Osteocyte (in vitro differentiated cells): ENCODE data around the gene IFI27. TPM values are rescaled to one million over a fixed set of nuclear protein-coding genes. Genes with fewer than 3 reads are reported as not detected.
"Not testable (repeated sequence)": the region's sequence is repeated elsewhere in the genome, so short reads cannot be mapped to it uniquely, and the experiment has no call there.

Experiments
- DNase-seq: peaks from one replicate; pipeline ENCODE4 v3.0.0; 2021; ENCODE audit warnings: mixed read lengths; ENCODE audit not compliant: unreplicated experiment; ENCODE audit errors: extremely low spot score
- H3K27ac Mint-ChIP-seq: one replicate; pipeline ENCODE4 v1.8.0; 2021; ENCODE audit warnings: mild to moderate bottlenecking, mixed read lengths; ENCODE audit not compliant: unreplicated experiment
- H3K27me3 Mint-ChIP-seq: one replicate; pipeline ENCODE4 v1.8.0; 2021; ENCODE audit warnings: mixed read lengths; ENCODE audit not compliant: unreplicated experiment
- H3K36me3 Mint-ChIP-seq: one replicate; pipeline ENCODE4 v1.8.0; 2021; ENCODE audit warnings: mixed read lengths; ENCODE audit not compliant: unreplicated experiment
- H3K4me1 Mint-ChIP-seq: one replicate; pipeline ENCODE4 v1.8.0; 2021; ENCODE audit warnings: mixed read lengths; ENCODE audit not compliant: unreplicated experiment
- H3K4me3 Mint-ChIP-seq: one replicate; pipeline ENCODE4 v1.8.0; 2021; ENCODE audit warnings: mild to moderate bottlenecking, moderate library complexity, mixed read lengths; ENCODE audit not compliant: unreplicated experiment
- H3K9me3 Mint-ChIP-seq: one replicate; pipeline ENCODE4 v1.8.0; 2021; ENCODE audit warnings: mixed read lengths; ENCODE audit not compliant: unreplicated experiment
- long read RNA-seq: library from polyadenylated mRNA; unstranded; transcript quantifications from one replicate; pipeline ENCODE4 v2.0.0, GENCODE V29; 2021
- total RNA-seq: library from RNA; stranded (reverse); gene quantifications from 2 replicates; pipeline ENCODE4 v1.2.1, GENCODE V29; 2021
- TF ChIP-seq, protein P1 (sequence below): fragments of 200-600 bp; sonication (generic); IDR thresholded peaks from 2 replicates; pipeline ENCODE4 v1.5.0; 2021; ENCODE audit warnings: antibody characterized with exemption, mild to moderate bottlenecking, moderate library complexity

IFI27 gene
- 1.5 and 2.6 TPM in 2 replicates for total RNA-seq
- long read RNA-seq, partial matches to known transcripts: 0 of 2 reads
- long read RNA-seq, other reads (novel, unspliced or antisense): 2 of 2 reads

DNA sequence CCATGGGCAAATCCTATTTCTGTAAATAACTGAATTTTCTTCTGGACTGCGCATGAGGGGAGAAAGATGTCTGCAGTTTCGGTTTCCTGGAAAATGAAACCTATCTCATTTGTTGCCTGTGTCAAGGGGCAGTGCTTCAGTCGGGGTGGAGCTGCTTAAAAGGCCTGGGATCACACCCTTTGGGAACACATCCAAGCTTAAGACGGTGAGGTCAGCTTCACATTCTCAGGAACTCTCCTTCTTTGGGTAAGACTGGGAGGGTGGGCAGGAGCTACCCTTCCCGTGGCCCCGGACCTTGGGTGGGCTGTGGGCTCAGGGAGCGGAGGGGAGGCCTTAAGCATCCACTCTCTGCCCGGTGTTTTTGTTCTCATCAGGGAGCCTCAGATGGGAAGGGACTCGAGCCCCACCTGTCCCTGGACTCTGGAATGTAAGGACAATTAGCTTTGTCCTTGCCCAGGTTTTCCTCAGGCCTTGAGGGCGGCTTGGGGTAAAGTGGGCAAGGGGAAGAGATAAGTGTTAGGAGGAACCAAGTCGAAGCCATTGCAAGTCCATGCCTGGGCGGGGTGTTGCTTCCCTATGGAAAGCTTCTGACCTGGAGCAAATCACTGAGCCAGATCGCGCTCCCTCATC, at the start of gene IFI27:
Gene IFI27 (plus strand): TSS at position 185 of the 630 bp plus-strand sequence.
- no peaks in the 10 kb centered on the region for H3K9me3 Mint-ChIP-seq
- no peaks in the 10 kb centered on the region for H3K27me3 Mint-ChIP-seq
- TF ChIP-seq, protein P1, sequence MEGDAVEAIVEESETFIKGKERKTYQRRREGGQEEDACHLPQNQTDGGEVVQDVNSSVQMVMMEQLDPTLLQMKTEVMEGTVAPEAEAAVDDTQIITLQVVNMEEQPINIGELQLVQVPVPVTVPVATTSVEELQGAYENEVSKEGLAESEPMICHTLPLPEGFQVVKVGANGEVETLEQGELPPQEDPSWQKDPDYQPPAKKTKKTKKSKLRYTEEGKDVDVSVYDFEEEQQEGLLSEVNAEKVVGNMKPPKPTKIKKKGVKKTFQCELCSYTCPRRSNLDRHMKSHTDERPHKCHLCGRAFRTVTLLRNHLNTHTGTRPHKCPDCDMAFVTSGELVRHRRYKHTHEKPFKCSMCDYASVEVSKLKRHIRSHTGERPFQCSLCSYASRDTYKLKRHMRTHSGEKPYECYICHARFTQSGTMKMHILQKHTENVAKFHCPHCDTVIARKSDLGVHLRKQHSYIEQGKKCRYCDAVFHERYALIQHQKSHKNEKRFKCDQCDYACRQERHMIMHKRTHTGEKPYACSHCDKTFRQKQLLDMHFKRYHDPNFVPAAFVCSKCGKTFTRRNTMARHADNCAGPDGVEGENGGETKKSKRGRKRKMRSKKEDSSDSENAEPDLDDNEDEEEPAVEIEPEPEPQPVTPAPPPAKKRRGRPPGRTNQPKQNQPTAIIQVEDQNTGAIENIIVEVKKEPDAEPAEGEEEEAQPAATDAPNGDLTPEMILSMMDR: no peak
- H3K4me1 Mint-ChIP-seq: peaks cover 9% of the 10 kb centered on the region
- peak; percentile 27 for DNase-seq
- no peak within 1 kb of the TSS for H3K4me3 Mint-ChIP-seq
- H3K36me3 Mint-ChIP-seq: no peaks in the 10 kb centered on the region
- H3K27ac Mint-ChIP-seq: no peak within 1 kb of the TSS

- Mint-ChIP-seq H3K4me3 (no peak overlapping the region), H3K36me3 (peaks cover 46% of the 10 kb centered on the region), H3K4me1 (peaks cover 32% of the 10 kb centered on the region), H3K27ac (peak overlapping the region; percentile 86), H3K9me3 (peaks cover 11% of the 10 kb centered on the region), H3K27me3 (no peaks in the 10 kb centered on the region)
- DNase-seq: no peak
- TF ChIP-seq, protein P1: no peak
Measured at GRCh38 chr14:94062344-94062940, 48.1 kb upstream of the IFI27 start.

GRCh38 chr14:94066089-94066676, 44.4 kb upstream of the IFI27 start:
- DNase-seq: no peak
- TF ChIP-seq, protein P1: no peak
- Mint-ChIP-seq H3K27ac (no peak overlapping the region), H3K9me3 (peaks cover 40% of the 10 kb centered on the region), H3K27me3 (no peaks in the 10 kb centered on the region), H3K36me3 (peaks cover 46% of the 10 kb centered on the region), H3K4me1 (peaks cover 34% of the 10 kb centered on the region), H3K4me3 (no peak overlapping the region)

DNA sequence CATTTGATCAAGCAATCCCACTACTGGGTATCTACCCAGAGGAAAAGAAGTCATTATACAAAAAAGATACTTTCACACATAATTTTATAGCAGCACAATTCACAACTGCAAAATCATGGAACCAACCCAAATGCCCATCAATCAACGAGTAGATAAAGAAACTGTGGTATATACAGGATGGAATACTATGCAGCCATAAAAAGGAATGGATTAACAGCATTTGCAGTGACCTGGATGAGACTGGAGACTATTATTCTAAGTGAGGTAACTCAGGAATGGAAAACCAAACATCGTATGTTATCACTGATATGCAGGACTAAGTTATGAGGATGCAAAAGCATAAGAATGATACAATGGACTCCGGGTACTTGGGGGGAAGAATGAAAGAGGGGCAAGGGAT, 38.5 kb upstream of the IFI27 start:
- DNase-seq, H3K27me3 Mint-ChIP-seq, H3K4me3 Mint-ChIP-seq, H3K27ac Mint-ChIP-seq: not testable (repeated sequence)
- peaks cover 56% of the 10 kb centered on the region for H3K9me3 Mint-ChIP-seq
- peaks cover 57% of the 10 kb centered on the region for H3K36me3 Mint-ChIP-seq
- peaks cover 14% of the 10 kb centered on the region for H3K4me1 Mint-ChIP-seq

- Mint-ChIP-seq H3K27me3 (no peaks in the 10 kb centered on the region), H3K9me3 (peaks cover 34% of the 10 kb centered on the region), H3K4me3 (no peak overlapping the region), H3K27ac (no peak overlapping the region), H3K4me1 (peaks cover 37% of the 10 kb centered on the region), H3K36me3 (peaks cover 51% of the 10 kb centered on the region)
- no peak for DNase-seq
- TF ChIP-seq, protein P1: no peak
Measured at GRCh38 chr14:94074534-94074933, 36.0 kb upstream of the IFI27 start.
